OCI-LY3 (cell line): ENCODE data around the gene SRSF7.
"Not testable (repeated sequence)": the region's sequence is repeated elsewhere in the genome, so short reads cannot be mapped to it uniquely, and the experiment has no call there.

Experiments
- CTCF ChIP-seq: fragments of 200-600, 300-600 bp; sonication (generic); IDR thresholded peaks from 2 replicates; pipeline ENCODE4 v1.5.1; 2014; ENCODE audit warnings: antibody characterized with exemption, low read length, low read depth
- EZH2phosphoT487 ChIP-seq: fragments of 200-600 bp; shearing (Covaris generic); IDR thresholded peaks from 2 replicates; pipeline ENCODE4 v1.6.1; 2018; ENCODE audit warnings: antibody characterized with exemption, mixed run types, low read depth

GRCh38 chr2:38737000-38737698 is 14.0 kb downstream of the SRSF7 start:
- TF ChIP-seq CTCF, EZH2phosphoT487: not testable (repeated sequence)
